Erythroblast (primary cell): ENCODE measurements around the gene ZBTB49.

Source experiments
- DNase-seq, 2 experiments: peaks; one replicate each; lab custom pipeline; 2025; lab: John Stamatoyannopoulos, UW
- GATA1 ChIP-seq: IDR thresholded peaks from 2 replicates; pipeline ENCODE4 v1.6.1; 2011; ENCODE audit warnings: low read depth, mild to moderate bottlenecking, control low read depth, low read length, moderate library complexity
- POLR2A ChIP-seq: IDR thresholded peaks from 2 replicates; pipeline ENCODE4 v1.6.1; 2011; ENCODE audit warnings: mild to moderate bottlenecking, low read length

ZBTB49 gene

GRCh38 chr4:4268776-4269175 lies 21.3 kb upstream of the ZBTB49 start:
- TF ChIP-seq GATA1 (no peak), POLR2A (no peak)
- DNase-seq = no peak

- TF ChIP-seq GATA1 = no peak
- TF ChIP-seq POLR2A = no peak
- no peak for DNase-seq
Measured at GRCh38 chr4:4269331-4269731, 20.7 kb upstream of the ZBTB49 start.

- DNase-seq = no peak
- no peak for TF ChIP-seq POLR2A
- no peak for TF ChIP-seq GATA1
Measured at GRCh38 chr4:4269856-4270255, 20.2 kb upstream of the ZBTB49 start.

GRCh38 chr4:4270529-4270928 lies 19.5 kb upstream of the ZBTB49 start:
- no peak for DNase-seq
- TF ChIP-seq GATA1 (no peak), POLR2A (no peak)

- DNase-seq = no peak
- TF ChIP-seq GATA1 (no peak), POLR2A (no peak)
Measured at GRCh38 chr4:4271912-4272311, 18.1 kb upstream of the ZBTB49 start.

GRCh38 chr4:4274226-4274625 lies 15.8 kb upstream of the ZBTB49 start:
- no peak for DNase-seq
- TF ChIP-seq GATA1 (no peak), POLR2A (no peak)

- TF ChIP-seq POLR2A (no peak), GATA1 (no peak)
- no peak for DNase-seq
Measured at GRCh38 chr4:4277531-4277930, 12.5 kb upstream of the ZBTB49 start.

- no peak for DNase-seq
- TF ChIP-seq GATA1 (no peak), POLR2A (no peak)
Measured at GRCh38 chr4:4281787-4282186, 8.3 kb upstream of the ZBTB49 start.

GRCh38 chr4:4284827-4285618 lies 5.0 kb upstream of the ZBTB49 start:
- TF ChIP-seq GATA1 = no peak
- TF ChIP-seq POLR2A = no peak
- peak; percentile 44 to 65 for DNase-seq

- TF ChIP-seq POLR2A (no peak), GATA1 (no peak)
- no peak for DNase-seq
Measured at GRCh38 chr4:4288098-4288497, 2.0 kb upstream of the ZBTB49 start.

GRCh38 chr4:4289055-4289454 lies 996 bp upstream of the ZBTB49 start:
- peak; percentile 29 to 33 for DNase-seq
- TF ChIP-seq GATA1 (no peak), POLR2A (no peak)

GRCh38 chr4:4289597-4289940 lies 482 bp upstream of the ZBTB49 start:
- TF ChIP-seq POLR2A (no peak), GATA1 (no peak)
- peak in 1 of 2 experiments; percentile 62 for DNase-seq

- TF ChIP-seq GATA1 (no peak), POLR2A (no peak)
Measured at GRCh38 chr4:4293279-4293678, 3.2 kb downstream of the ZBTB49 start.

GRCh38 chr4:4296283-4296846 lies 6.3 kb downstream of the ZBTB49 start:
- TF ChIP-seq POLR2A (no peak), GATA1 (no peak)
- DNase-seq = no peak

More at GRCh38 chr4:4293279-4293678, 3.2 kb downstream of the ZBTB49 start:
- no peak for DNase-seq
